Right lobe of liver (tissue), 6 donors: ENCODE measurements around the gene LYPD4. TPM values are rescaled to one million over a fixed set of nuclear protein-coding genes. Genes with fewer than 3 reads are reported as not detected.

Experiments
- ATAC-seq, 4 donors: fragments of 200-7000 bp; cut with Tn5 transposase; one replicate each; pipeline ENCODE4 v1.9.1; 2020; ENCODE audit warnings: mild to moderate bottlenecking in 4 of 4, moderate library complexity in 4 of 4
- DNase-seq, 3 donors: peaks; one replicate each; pipeline ENCODE4 v3.0.0-alpha.2; 2020
- H3K27ac ChIP-seq, 3 donors: fragments of 200-600 bp; one replicate each; pipeline ENCODE4 v1.8.0; 2022
- H3K27me3 ChIP-seq, 2 donors: fragments of 200-600 bp; one replicate each; pipeline ENCODE4 v1.8.0; 2022
- H3K36me3 ChIP-seq, 4 donors: fragments of 200-600 bp; sonication (generic) in 1 of 4; one replicate each; pipeline versions ENCODE4 v1.5.1 to v1.8.0; 2017 to 2022; ENCODE audit warnings: control low read depth in 1 of 4
- H3K4me1 ChIP-seq, 4 donors: fragments of 200-600 bp; sonication (generic) in 1 of 4; one replicate each; pipeline versions ENCODE4 v1.5.1 to v1.8.0; 2017 to 2022; ENCODE audit warnings: control low read depth in 1 of 4
- H3K4me3 ChIP-seq, 3 donors: fragments of 200-600 bp; one replicate each; pipeline ENCODE4 v1.8.0; 2022
- H3K9me3 ChIP-seq, 4 donors: fragments of 200-600 bp; sonication (generic) in 1 of 4; one replicate each; pipeline versions ENCODE4 v1.5.1 to v1.8.0; 2017 to 2022; ENCODE audit warnings: control low read depth in 1 of 4
- POLR2A ChIP-seq: fragments of 450-650 bp; IDR thresholded peaks from one replicate; pipeline ENCODE4 v1.6.1; 2017; ENCODE audit warnings: antibody characterized with exemption, mild to moderate bottlenecking
- WGBS: methylation state at CpG from one replicate; pipeline ENCODE4 v1.1.6; 2018; ENCODE audit warnings: low coverage, low lambda C conversion rate; ENCODE audit not compliant: insufficient coverage; ENCODE audit errors: missing lambda C conversion rate; 5-methylcytosine and 5-hydroxymethylcytosine counted together
- intact Hi-C, 2 donors: fragments of 100-400 bp; cut with DNase I; formaldehyde crosslinking; loops; one replicate each; pipeline versions ENCODE4 v1.11.2 to v1.14.1; 2022
- total RNA-seq, 6 experiments: library from RNA; depleted of rRNA in 2 of 6; stranded (reverse); fragments of >200 nt in 2 of 6; fragmentation: NEBNext Ultra II Directional in 3 of 6; extraction: Animal tissue kit (Norgen Biotek cat#: 25700) in 3 of 6; gene quantifications; one replicate each; pipeline versions ENCODE4 v1.1.0 to v1.2.4, GENCODE V29; 2016 to 2023
- TF ChIP-seq, protein P1 (sequence below), 4 donors: fragments of 200-600 bp in 3 of 4; fragments of 450-650 bp in 1 of 4; IDR thresholded peaks; one replicate each; pipeline versions ENCODE4 v1.5.1 to v1.8.0; 2016 to 2022; ENCODE audit warnings: antibody characterized with exemption in 4 of 4, mild to moderate bottlenecking in 2 of 4
- donor health status: DM: no; HTN: yes; CAD: no.
- donor health status: DM: no; HTN: no; CAD: no.
- donor health status: DM: no; HTN: no; CAD: no.
- donor health status: DM: no; HTN: yes; CAD: no.
- donor health status: DM: no; HTN: yes; CAD: no.

Gene LYPD4
- total RNA-seq, 6 experiments from 2014 or later: not detected

DNA sequence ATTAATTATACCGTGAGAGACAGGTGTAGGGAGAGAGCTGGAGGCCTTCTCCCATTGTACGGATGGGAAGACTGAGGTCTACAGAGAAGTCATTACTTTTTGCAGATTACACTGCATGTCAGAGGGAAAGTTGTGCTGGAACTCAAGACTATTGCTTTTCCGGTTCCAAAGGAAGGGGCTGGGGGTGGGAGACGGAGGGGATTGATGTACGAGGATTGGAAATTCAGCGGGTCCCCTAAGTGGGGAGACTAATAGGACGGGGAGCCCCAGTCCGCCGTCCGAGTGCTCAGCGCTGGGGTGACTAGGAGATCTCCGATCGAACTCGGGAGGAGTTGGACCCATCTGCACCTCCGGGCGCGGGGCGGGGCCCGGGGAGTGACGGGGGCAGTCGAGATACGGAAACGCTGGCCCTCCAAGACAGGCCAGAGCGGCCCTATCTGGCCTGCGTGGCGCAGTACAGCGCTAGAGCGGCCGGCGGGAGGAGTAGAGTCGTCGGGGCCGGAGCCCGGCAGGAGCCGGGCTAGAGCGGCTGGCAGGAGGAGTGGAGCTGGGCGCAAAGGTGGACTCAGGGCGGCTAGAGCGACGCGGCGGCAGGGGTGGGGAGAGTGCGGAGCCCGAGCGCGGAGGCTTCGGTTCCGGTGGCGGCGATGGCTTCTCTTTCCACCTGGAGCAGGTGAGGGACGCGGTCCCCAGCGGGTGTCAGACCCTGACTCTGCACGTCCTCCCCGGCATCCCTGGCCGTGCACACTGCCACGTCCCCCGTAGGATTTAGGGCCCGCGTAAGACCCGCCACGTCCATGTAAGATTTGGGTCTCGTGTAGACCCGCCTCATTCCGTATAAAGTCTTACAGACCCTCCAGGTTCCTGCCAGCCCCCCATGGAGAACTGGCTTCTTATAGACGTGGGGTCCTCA lies 39.6 kb upstream of the LYPD4 start:
- under 1% methylated on average over 33 of the region's 66 CpGs for WGBS
- TF ChIP-seq, protein P1, sequence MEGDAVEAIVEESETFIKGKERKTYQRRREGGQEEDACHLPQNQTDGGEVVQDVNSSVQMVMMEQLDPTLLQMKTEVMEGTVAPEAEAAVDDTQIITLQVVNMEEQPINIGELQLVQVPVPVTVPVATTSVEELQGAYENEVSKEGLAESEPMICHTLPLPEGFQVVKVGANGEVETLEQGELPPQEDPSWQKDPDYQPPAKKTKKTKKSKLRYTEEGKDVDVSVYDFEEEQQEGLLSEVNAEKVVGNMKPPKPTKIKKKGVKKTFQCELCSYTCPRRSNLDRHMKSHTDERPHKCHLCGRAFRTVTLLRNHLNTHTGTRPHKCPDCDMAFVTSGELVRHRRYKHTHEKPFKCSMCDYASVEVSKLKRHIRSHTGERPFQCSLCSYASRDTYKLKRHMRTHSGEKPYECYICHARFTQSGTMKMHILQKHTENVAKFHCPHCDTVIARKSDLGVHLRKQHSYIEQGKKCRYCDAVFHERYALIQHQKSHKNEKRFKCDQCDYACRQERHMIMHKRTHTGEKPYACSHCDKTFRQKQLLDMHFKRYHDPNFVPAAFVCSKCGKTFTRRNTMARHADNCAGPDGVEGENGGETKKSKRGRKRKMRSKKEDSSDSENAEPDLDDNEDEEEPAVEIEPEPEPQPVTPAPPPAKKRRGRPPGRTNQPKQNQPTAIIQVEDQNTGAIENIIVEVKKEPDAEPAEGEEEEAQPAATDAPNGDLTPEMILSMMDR (IDR thresholded peaks at IDR 0.05): peak in 3 of 4 donors; percentile 9 to 41 (median 19)
- peak; percentile 88 for TF ChIP-seq POLR2A
- intact Hi-C loops: no loop called here

DNA sequence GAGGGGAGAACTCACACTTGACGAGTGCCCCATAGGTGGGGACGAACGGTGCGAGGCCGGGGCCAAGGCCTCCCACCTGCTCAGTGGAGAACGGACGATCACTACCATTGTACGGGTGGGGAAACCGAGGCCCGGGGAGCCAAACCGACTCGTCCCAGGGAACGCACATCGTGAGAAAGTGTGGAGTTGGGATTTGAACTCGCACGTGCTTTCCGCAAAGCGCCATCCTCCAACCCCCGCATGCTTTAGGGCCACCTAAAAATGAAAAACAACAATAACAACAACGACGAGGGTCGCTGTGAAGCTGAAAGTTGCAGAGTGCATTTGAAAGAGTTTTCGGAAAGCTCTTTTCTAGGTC lies 39.0 kb upstream of the LYPD4 start:
- ATAC-seq (no peak), DNase-seq (no peak)

More for the DNA sequence above, 39.6 kb upstream of the LYPD4 start:
- Histone ChIP-seq H3K27ac (peak overlapping the region; percentile 68 to 85 (median 76)), H3K27me3 (no peaks in the 10 kb centered on the region), H3K4me1 (peaks cover 0 to 8% (median 2%) of the 10 kb centered on the region in 4 donors), H3K4me3 (peak overlapping the region; percentile 62 to 94 (median 93)), H3K36me3 (peaks cover 0 to 3% (median 0%) of the 10 kb centered on the region in 4 donors), H3K9me3 (no peaks in the 10 kb centered on the region)
- DNase-seq (peak; percentile 97 to 99 (median 97)), ATAC-seq (peak; percentile 94 to 97 (median 96))

DNA sequence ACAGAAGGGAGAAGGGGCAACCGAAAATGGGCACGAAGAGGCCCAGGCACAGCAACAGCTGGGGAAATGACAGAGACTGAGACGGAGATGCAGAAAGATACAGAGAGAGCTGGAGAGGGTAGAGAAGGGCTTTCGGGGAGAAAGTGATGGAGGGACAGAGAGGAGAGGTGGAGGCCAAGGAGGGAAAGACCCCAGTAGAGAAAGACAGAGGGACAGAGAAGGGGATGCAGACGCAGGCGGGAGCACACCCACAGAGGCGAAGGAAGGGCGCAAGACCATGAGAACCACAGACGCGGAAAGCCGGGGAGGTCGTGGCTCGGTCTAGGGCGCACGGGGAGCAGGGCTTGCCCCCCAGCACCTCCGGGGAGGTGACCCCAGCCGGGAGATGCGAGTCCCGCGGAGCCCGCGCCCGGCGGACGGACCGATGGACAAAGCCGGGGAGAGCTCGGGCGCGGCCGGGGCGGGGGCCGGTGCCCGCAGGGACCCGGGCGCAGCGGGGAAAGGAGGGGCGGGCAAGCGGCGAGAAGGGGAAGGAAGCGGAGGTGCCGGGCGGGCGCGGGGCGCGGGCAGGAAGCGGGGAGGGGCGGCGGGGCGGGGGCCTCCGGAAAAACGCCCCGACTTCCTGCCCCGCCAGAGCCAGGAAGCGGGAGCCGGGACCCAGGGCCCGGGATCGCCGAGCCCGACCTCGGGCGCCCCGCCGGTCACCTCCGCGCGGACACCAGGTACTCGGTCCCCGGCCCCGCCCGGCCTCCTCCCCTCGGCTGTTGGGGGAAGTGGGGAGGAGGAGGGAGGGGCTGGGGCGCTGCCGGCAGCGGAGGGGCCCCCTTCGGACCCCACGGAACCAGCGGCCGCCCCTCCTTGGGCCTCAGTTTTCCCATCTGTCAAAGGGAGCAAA lies 38.3 kb upstream of the LYPD4 start, which contains the start of gene ARHGEF1:
Gene ARHGEF1 (plus strand): TSS at position 617 of the 895 bp plus-strand sequence. CDS start 4,899 bp downstream, outside the sequence.
- Histone ChIP-seq H3K4me3 (peak within 1 kb of the TSS; percentile 62 to 94 (median 93)), H3K27me3 (no peaks in the 10 kb centered on the region), H3K9me3 (no peaks in the 10 kb centered on the region), H3K27ac (peak within 1 kb of the TSS; percentile 68 to 85 (median 76)), H3K36me3 (no peaks in the 10 kb centered on the region), H3K4me1 (peaks cover 0 to 8% (median 2%) of the 10 kb centered on the region in 4 donors)
- DNase-seq: peak; percentile 74 to 78 (median 76)
- WGBS: 11% methylated on average over 9 of the region's 80 CpGs
- ATAC-seq: peak; percentile 10 to 32 (median 22)
- TF ChIP-seq, protein P1 (IDR thresholded peaks at IDR 0.05): no peak
- peak; percentile 65 for TF ChIP-seq POLR2A
- intact Hi-C loops: no loop called here

More for the DNA sequence above, 39.0 kb upstream of the LYPD4 start:
- Histone ChIP-seq H3K4me3 (peak overlapping the region; percentile 62 to 94 (median 93)), H3K36me3 (no peaks in the 10 kb centered on the region), H3K4me1 (peaks cover 0 to 8% (median 2%) of the 10 kb centered on the region in 4 donors), H3K9me3 (no peaks in the 10 kb centered on the region), H3K27me3 (no peaks in the 10 kb centered on the region), H3K27ac (peak overlapping the region; percentile 68 to 85 (median 76))
- TF ChIP-seq, protein P1 (IDR thresholded peaks at IDR 0.05): no peak
- TF ChIP-seq POLR2A: no peak
- WGBS: 1% methylated on average over 23 of the region's 23 CpGs
- intact Hi-C loops: no loop called here

DNA sequence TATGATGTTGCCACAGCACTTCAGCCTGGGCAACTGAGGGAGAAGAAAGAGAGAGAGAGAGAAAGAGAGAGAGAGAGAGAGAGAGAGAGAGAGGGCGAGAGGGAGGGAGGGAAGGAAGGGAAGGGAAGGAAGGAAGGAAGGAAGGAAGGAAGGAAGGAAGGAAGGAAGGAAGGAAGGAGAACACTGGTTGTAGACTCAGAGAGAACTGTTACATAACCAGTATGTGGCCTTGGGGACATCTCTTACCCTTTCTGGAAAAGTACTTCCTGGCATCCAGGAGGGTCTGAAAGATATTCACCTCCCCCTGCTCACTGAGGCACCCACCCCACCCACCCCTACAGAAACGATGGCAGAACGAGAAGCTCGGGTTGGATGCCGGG lies 35.8 kb upstream of the LYPD4 start:
- H3K27ac ChIP-seq: no peak overlapping the region
- ATAC-seq: no peak
- no peaks in the 10 kb centered on the region for H3K27me3 ChIP-seq
- intact Hi-C loops: no loop called here
- peaks cover 0 to 8% (median 0%) of the 10 kb centered on the region in 4 donors for H3K4me1 ChIP-seq
- no peaks in the 10 kb centered on the region for H3K36me3 ChIP-seq
- H3K4me3 ChIP-seq: no peak overlapping the region
- H3K9me3 ChIP-seq: no peaks in the 10 kb centered on the region
- DNase-seq: no peak
- TF ChIP-seq POLR2A: no peak
- TF ChIP-seq, protein P1 (IDR thresholded peaks at IDR 0.05): no peak
- WGBS: 53% methylated on average over 5 of the region's 5 CpGs
